ENCODE data around the gene ITPR3. TPM values are rescaled to one million over a fixed set of nuclear protein-coding genes. Genes with fewer than 3 reads are reported as not detected.

The ITPR3 gene
- total RNA-seq, 4 donors from 2014 or later, result 161 to 265 (median 197) TPM

GRCh38 chr6:33738879-33739278 lies 117.8 kb downstream of the ITPR3 start:
- WGBS, 2 donors, result 80 to 89% methylated on average over 5 of the region's 5 CpGs
- TF ChIP-seq CTCF (IDR thresholded peaks at IDR 0.05), result no peak
- TF ChIP-seq POLR2A (IDR thresholded peaks at IDR 0.05), result no peak
- intact Hi-C loops (cut with DNase I; ENCODE audit: low total_unique reads), result no loop called here
- no peak for DNase-seq (ENCODE audit: low spot score in 2 of 2)
- H3K4me3 ChIP-seq (ENCODE audit: low read depth, poor library complexity, severe bottlenecking), result no peak overlapping the region

GRCh38 chr6:33739571-33739970 lies 118.4 kb downstream of the ITPR3 start:
- intact Hi-C loops (cut with DNase I; ENCODE audit: low total_unique reads), result no loop called here
- no peak for DNase-seq (ENCODE audit: low spot score in 2 of 2)
- no peak overlapping the region for H3K4me3 ChIP-seq (ENCODE audit: low read depth, poor library complexity, severe bottlenecking)
- 73 to 75% methylated on average over 5 of the region's 5 CpGs for WGBS, 2 donors
- no peak for TF ChIP-seq CTCF (IDR thresholded peaks at IDR 0.05)
- TF ChIP-seq POLR2A (IDR thresholded peaks at IDR 0.05), result no peak

- DNase-seq (ENCODE audit: low spot score in 2 of 2), result no peak
- no peak for TF ChIP-seq POLR2A (IDR thresholded peaks at IDR 0.05)
- no peak for TF ChIP-seq CTCF (IDR thresholded peaks at IDR 0.05)
- intact Hi-C loops (cut with DNase I; ENCODE audit: low total_unique reads), result loop anchor here (10.0 kb wide), 1 partner anchor 415 kb away; no protein-coding TSS in a partner anchor
Observed at GRCh38 chr6:33740204-33740608, 119.1 kb downstream of the ITPR3 start.

GRCh38 chr6:33740794-33741193 lies 119.7 kb downstream of the ITPR3 start:
- intact Hi-C loops (cut with DNase I; ENCODE audit: low total_unique reads), result loop anchor here (10.0 kb wide), 1 partner anchor 414 kb away; no protein-coding TSS in a partner anchor
- 83 to 84% methylated on average over 5 of the region's 5 CpGs for WGBS, 2 donors
- DNase-seq (ENCODE audit: low spot score in 2 of 2), result no peak
- no peak for TF ChIP-seq POLR2A (IDR thresholded peaks at IDR 0.05)
- no peak for TF ChIP-seq CTCF (IDR thresholded peaks at IDR 0.05)
- H3K4me3 ChIP-seq (ENCODE audit: low read depth, poor library complexity, severe bottlenecking), result no peak overlapping the region

More at GRCh38 chr6:33740204-33740608, 119.1 kb downstream of the ITPR3 start:
- WGBS, 2 donors, result 65 to 77% methylated on average over 6 of the region's 6 CpGs
- no peak overlapping the region for H3K4me3 ChIP-seq (ENCODE audit: low read depth, poor library complexity, severe bottlenecking)

GRCh38 chr6:33742092-33742491 lies 121.0 kb downstream of the ITPR3 start:
- DNase-seq (ENCODE audit: low spot score in 2 of 2), result no peak
- no peak for TF ChIP-seq POLR2A (IDR thresholded peaks at IDR 0.05)
- TF ChIP-seq CTCF (IDR thresholded peaks at IDR 0.05), result no peak
- H3K4me3 ChIP-seq (ENCODE audit: low read depth, poor library complexity, severe bottlenecking), result no peak overlapping the region
- 44 to 49% methylated on average over 8 to 9 of the region's 9 CpGs for WGBS, 2 donors
- intact Hi-C loops (cut with DNase I; ENCODE audit: low total_unique reads), result loop anchor here (10.0 kb wide), 1 partner anchor 413 kb away; no protein-coding TSS in a partner anchor

- no peak overlapping the region for H3K4me3 ChIP-seq (ENCODE audit: low read depth, poor library complexity, severe bottlenecking)
- 68 to 78% methylated on average over 7 of the region's 7 CpGs for WGBS, 2 donors
- intact Hi-C loops (cut with DNase I; ENCODE audit: low total_unique reads), result loop anchor here (10.0 kb wide), 1 partner anchor 412 kb away; no protein-coding TSS in a partner anchor
- TF ChIP-seq CTCF (IDR thresholded peaks at IDR 0.05) (no peak), POLR2A (IDR thresholded peaks at IDR 0.05) (no peak)
- no peak for DNase-seq (ENCODE audit: low spot score in 2 of 2)
Observed at GRCh38 chr6:33742837-33743236, 121.7 kb downstream of the ITPR3 start.

All from lower leg skin (tissue), 4 donors.